K562 (cell line): ENCODE data around the gene SKIDA1. TPM values are rescaled to one million over a fixed set of nuclear protein-coding genes. Genes with fewer than 3 reads are reported as not detected.

ENCODE experiments used
- ATAC-seq: fragments of 200-7000 bp; cut with Tn5 transposase; 3 replicates; pipeline ENCODE4 v1.9.1; 2020; ENCODE audit warnings: moderate library complexity
- BruUV-seq: library from RNA; stranded (reverse); fragments of 400-500 nt; replicated peaks from 2 replicates; lab custom pipeline; 2021; lab: Mats Ljungman, UMichigan
- CTCF ChIA-PET: fragments of 300-600 bp; formaldehyde crosslinking; extraction: SDS; loops from one replicate; lab custom pipeline; 2021; ENCODE audit warnings: low intra/inter-chr PET ratio; lab: Yijun Ruan, JAX
- POLR2A ChIA-PET: fragments of 300-600, 350-650 bp; sonication (Branson Sonifier 250); formaldehyde crosslinking; extraction: SDS; loops from one replicate; lab custom pipeline; 2021; ENCODE audit warnings: antibody characterized with exemption, inconsistent platforms; lab: Yijun Ruan, JAX
- DNase-seq, 4 experiments: peaks; one replicate each; pipeline versions ENCODE4 v3.0.0 to v3.0.0-alpha.2; 2011 to 2018; ENCODE audit warnings: low spot score in 3 of 4, mixed read lengths in 3 of 4; ENCODE audit errors: extremely low read depth in 1 of 4
- FAIRE-seq: peaks from 2 replicates; lab custom pipeline; 2011; peaks lifted over from hg19 to GRCh38; lab: Jason Lieb, UNC
- H2AFZ ChIP-seq: 2 replicates; pipeline ENCODE4 v1.6.0; 2011; ENCODE audit warnings: low read depth, low read length, control low read depth, inconsistent platforms
- H3K27ac ChIP-seq: fragments of 200-600 bp; 3 replicates; pipeline ENCODE4 v1.8.0; 2011; ENCODE audit warnings: low read depth, mild to moderate bottlenecking, control low read depth, inconsistent platforms, low read length, moderate library complexity, mixed read lengths; ENCODE audit errors: extremely low read depth
- H3K27me3 ChIP-seq, 2 experiments: fragments of 300-600 bp in 1 of 2; 2 replicates in 1 of 2; 3 replicates in 1 of 2; pipeline versions ENCODE4 v1.6.0 to v1.8.0; 2011; ENCODE audit warnings: inconsistent platforms in 2 of 2, low read length in 2 of 2, mild to moderate bottlenecking in 1 of 2, mixed read lengths in 1 of 2, moderate library complexity in 1 of 2; ENCODE audit not compliant: control insufficient read depth in 2 of 2, insufficient read depth in 2 of 2
- H3K36me3 ChIP-seq: fragments of 300-600 bp; 3 replicates; pipeline ENCODE4 v1.8.0; 2011; ENCODE audit warnings: mild to moderate bottlenecking, low read length, inconsistent platforms; ENCODE audit not compliant: control insufficient read depth, insufficient read depth
- H3K4me1 ChIP-seq, 2 experiments: fragments of 200-600 bp in 1 of 2; replicated peaks in 1 of 2; 2 replicates in 1 of 2; 3 replicates in 1 of 2; pipeline versions ENCODE4 v1.5.1 to v1.8.0; 2011; ENCODE audit warnings: inconsistent platforms in 2 of 2, low read length in 2 of 2, mild to moderate bottlenecking in 1 of 2, mixed read lengths in 1 of 2, moderate library complexity in 1 of 2; ENCODE audit not compliant: control insufficient read depth in 2 of 2, insufficient read depth in 2 of 2
- H3K4me2 ChIP-seq: 2 replicates; pipeline ENCODE4 v1.6.1; 2011; ENCODE audit warnings: low read length, control low read depth, inconsistent platforms, mixed read lengths; ENCODE audit not compliant: insufficient read depth
- H3K4me3 ChIP-seq: fragments of 200-600 bp; sonication (generic), shearing (Covaris generic); 2 replicates; pipeline ENCODE4 v1.5.1; 2016; ENCODE audit warnings: control low read depth, inconsistent platforms
- H3K79me2 ChIP-seq: fragments of 200-600 bp; 3 replicates; pipeline ENCODE4 v1.8.0; 2011; ENCODE audit warnings: low read length, inconsistent platforms; ENCODE audit not compliant: control insufficient read depth, insufficient read depth
- H3K9ac ChIP-seq, 2 experiments: 2 replicates each; pipeline versions ENCODE4 v1.6.0 to v1.6.1; 2011; ENCODE audit warnings: low read depth in 2 of 2, low read length in 2 of 2, control low read depth in 1 of 2, inconsistent platforms in 1 of 2, mild to moderate bottlenecking in 1 of 2, mixed read lengths in 1 of 2; ENCODE audit not compliant: insufficient read depth in 1 of 2
- H3K9me1 ChIP-seq: one replicate; pipeline ENCODE4 v1.6.0; 2011; ENCODE audit warnings: inconsistent platforms, mild to moderate bottlenecking, low read length, moderate library complexity; ENCODE audit not compliant: control insufficient read depth, insufficient read depth
- H3K9me3 ChIP-seq: replicated peaks from 2 replicates; pipeline ENCODE4 v1.5.1; 2011; ENCODE audit warnings: low read depth, low read length, inconsistent platforms; ENCODE audit not compliant: control insufficient read depth, insufficient read depth
- H4K20me1 ChIP-seq: replicated peaks from 2 replicates; pipeline ENCODE4 v1.6.1; 2011; ENCODE audit warnings: low read length, inconsistent platforms, mixed read lengths; ENCODE audit not compliant: control insufficient read depth, insufficient read depth
- ATF1 ChIP-seq, 2 experiments: fragments of 450-650 bp in 1 of 2; IDR thresholded peaks; 2 replicates each; pipeline ENCODE4 v1.6.1; 2016; ENCODE audit warnings: missing compliant biosample characterization in 1 of 2, missing genetic modification characterization in 1 of 2
- CBX1 ChIP-seq: sonication (generic); IDR thresholded peaks from 2 replicates; pipeline ENCODE4 v1.6.1; 2016; ENCODE audit warnings: antibody characterized with exemption, low read depth, mild to moderate bottlenecking
- HDAC3 ChIP-seq: fragments of 450-650 bp; IDR thresholded peaks from 2 replicates; pipeline ENCODE4 v1.6.1; 2018; ENCODE audit warnings: borderline replicate concordance, mild to moderate bottlenecking, moderate library complexity; ENCODE audit not compliant: partially characterized antibody
- HMGN3 ChIP-seq: IDR thresholded peaks from 2 replicates; pipeline ENCODE4 v1.6.1; 2011; ENCODE audit warnings: borderline replicate concordance, low read depth, mild to moderate bottlenecking, mixed read lengths, low read length; ENCODE audit not compliant: insufficient read length; ENCODE audit errors: extremely low read depth
- IRF2 ChIP-seq: sonication (generic); formaldehyde crosslinking; IDR thresholded peaks from 2 replicates; pipeline ENCODE4 v1.8.1; 2022; ENCODE audit warnings: mild to moderate bottlenecking, missing genetic modification reagents
- NBN ChIP-seq: fragments of 450-650 bp; IDR thresholded peaks from 2 replicates; pipeline ENCODE4 v1.6.1; 2016; ENCODE audit warnings: low read depth, mild to moderate bottlenecking
- NUFIP1 ChIP-seq: fragments of 450-650 bp; IDR thresholded peaks from 2 replicates; pipeline ENCODE4 v1.6.1; 2018; ENCODE audit not compliant: partially characterized antibody
- POLR2G ChIP-seq: fragments of 200-400 bp; formaldehyde crosslinking; IDR thresholded peaks from 2 replicates; pipeline ENCODE4 v1.6.1; 2017; ENCODE audit warnings: low read depth, mild to moderate bottlenecking, antibody characterized with exemption, low read length, moderate library complexity
- PYGO2 ChIP-seq: fragments of 450-650 bp; IDR thresholded peaks from 2 replicates; pipeline ENCODE4 v1.6.1; 2016; ENCODE audit warnings: mild to moderate bottlenecking, missing genetic modification characterization, moderate library complexity, missing compliant biosample characterization
- RBFOX2 ChIP-seq: fragments of 200-400 bp; formaldehyde crosslinking; IDR thresholded peaks from 2 replicates; pipeline ENCODE4 v1.6.1; 2017; ENCODE audit warnings: low read depth, mild to moderate bottlenecking, low read length, moderate library complexity
- TAF7 ChIP-seq: fragments of 450-650 bp; IDR thresholded peaks from 2 replicates; pipeline ENCODE4 v1.6.1; 2016; ENCODE audit warnings: missing genetic modification characterization, missing compliant biosample characterization
- ZNF12 ChIP-seq: sonication (generic); formaldehyde crosslinking; IDR thresholded peaks from 2 replicates; pipeline ENCODE4 v1.4.0; 2020; ENCODE audit warnings: mild to moderate bottlenecking, missing genetic modification reagents
- ZNF184 ChIP-seq: sonication (generic); formaldehyde crosslinking; IDR thresholded peaks from 2 replicates; pipeline ENCODE4 v1.5.0; 2020; ENCODE audit warnings: missing genetic modification reagents
- ZNF644 ChIP-seq: fragments of 200-800 bp; sonication (Bioruptor generic); IDR thresholded peaks from 2 replicates; pipeline ENCODE4 v1.6.1; 2016; ENCODE audit warnings: low read depth, missing genetic modification characterization, missing compliant biosample characterization
- ZSCAN32 ChIP-seq: fragments of 450-650 bp; formaldehyde crosslinking; IDR thresholded peaks from 2 replicates; pipeline ENCODE4 v1.4.0; 2020; ENCODE audit warnings: mild to moderate bottlenecking, moderate library complexity
- WGBS: fragments of 100-300 bp; shearing (Covaris generic); methylation state at CpG from one replicate; pipeline ENCODE4 v1.1.6; 2016; ENCODE audit warnings: low coverage, mixed read lengths; ENCODE audit not compliant: insufficient coverage; ENCODE audit errors: missing lambda C conversion rate; 5-methylcytosine and 5-hydroxymethylcytosine counted together
- in situ Hi-C: fragments of 300-500 bp; cut with MboI; formaldehyde crosslinking; loops from 4 replicates; pipeline ENCODE4 v1.15.0; 2018; ENCODE audit warnings: inconsistent platforms, mixed read lengths
- intact Hi-C: fragments of 100-400 bp; cut with micrococcal nuclease; formaldehyde crosslinking; loops from 2 replicates; pipeline ENCODE4 v1.14.2; 2022
- polyA plus RNA-seq, 8 experiments: library from polyadenylated mRNA; depleted of rRNA in 4 of 8; stranded (reverse) in 5 of 8; unstranded in 3 of 8; fragments of >200 nt; fragmentation: Nextera tagmentation in 2 of 8; fragmentation: Illumina TruSeq in 1 of 8; extraction: Ambion mirVana in 2 of 8; extraction: Trizol in 1 of 8; gene quantifications; 2 replicates each; pipeline versions ENCODE4 v1.2.1 to v1.2.3, GENCODE V29; 2011 to 2014; ENCODE audit warnings: inconsistent platforms in 1 of 8, missing spikeins in 1 of 8
- total RNA-seq, 7 experiments: library from RNA; depleted of rRNA in 6 of 7; stranded (reverse); fragments of >200 nt in 6 of 7; fragmentation: Illumina TruSeq in 2 of 7; extraction: Trizol in 2 of 7; gene quantifications; 2 replicates each; pipeline versions ENCODE4 v1.2.1 to v1.2.3, GENCODE V29; 2011 to 2021; ENCODE audit warnings: low replicate concordance in 1 of 7
- TF ChIP-seq, protein P1 (sequence below): sonication (generic); formaldehyde crosslinking; IDR thresholded peaks from 2 replicates; pipeline ENCODE4 v1.8.0; 2022; ENCODE audit warnings: missing genetic modification reagents, mild to moderate bottlenecking, moderate library complexity, borderline replicate concordance

The SKIDA1 gene
- total and polyA plus RNA-seq, 9 of the 15 experiments (the other 6 are each of a cell fraction or from before 2014, with no cell fraction given), result 0.05 to 1.1 (median 0.42) TPM

DNA sequence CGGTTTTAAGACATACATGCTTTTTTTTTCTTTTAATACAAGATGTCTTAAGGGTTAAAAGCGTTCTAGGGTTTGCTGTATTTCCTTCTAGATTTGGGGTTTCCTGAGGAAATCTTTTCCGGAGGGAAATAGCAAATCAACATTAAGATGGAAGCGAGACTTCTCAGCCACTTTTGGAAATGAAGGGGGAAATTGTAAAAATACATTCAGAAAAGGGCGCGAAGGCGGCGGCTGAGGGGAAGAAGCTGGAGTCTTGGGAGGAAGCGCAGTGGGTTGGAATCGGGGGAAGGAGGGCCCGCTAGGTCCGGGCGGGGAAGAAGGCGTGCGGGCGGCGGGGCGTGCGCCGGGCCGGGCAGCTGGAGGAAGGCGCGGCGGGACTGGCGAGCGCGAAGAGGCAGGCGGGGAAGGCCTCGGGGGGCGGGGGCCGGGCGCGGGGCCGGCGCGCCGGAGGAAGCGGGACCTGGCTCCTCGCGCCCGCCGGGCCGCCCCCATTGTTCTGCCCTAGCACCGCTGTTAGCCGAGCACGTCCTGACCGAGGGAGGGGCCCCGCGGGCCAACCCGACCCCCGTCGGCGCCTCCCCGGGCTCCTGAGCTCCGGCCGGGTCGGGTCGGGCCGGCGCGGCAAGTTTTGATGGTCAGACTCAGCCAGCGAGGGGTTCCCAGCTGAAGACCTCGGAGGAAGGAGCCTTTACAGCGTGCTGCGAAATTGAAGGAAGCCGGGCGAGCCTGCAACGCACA, 1.5 kb upstream of the SKIDA1 start:
- FAIRE-seq (no peak), DNase-seq (peak; percentile 65 to 73 (median 68)), ATAC-seq (peak; percentile 33)
- Histone ChIP-seq H3K9me3 (no peaks in the 10 kb centered on the region), H3K4me3 (peak overlapping the region; percentile 39), H3K36me3 (no peaks in the 10 kb centered on the region), H3K9ac (peak overlapping the region; percentile 94 to 96), H3K9me1 (no peaks in the 10 kb centered on the region), H4K20me1 (no peaks in the 10 kb centered on the region), H3K79me2 (peaks cover 40% of the 10 kb centered on the region; the same call in 2 of the 3 replicates), H3K4me2 (peak overlapping the region; percentile 77), H2AFZ (peak overlapping the region; percentile 61), H3K4me1 (peaks cover 15% of the 10 kb centered on the region in 2 experiments; a peak in 4 of 5 replicates), H3K27me3 (no peaks in the 10 kb centered on the region), H3K27ac (peak overlapping the region; percentile 92)
- intact Hi-C loops (loop anchor here (5.0 kb wide), 1 partner anchor 790 kb away; the partner anchor contains the start of gene COMMD3), in situ Hi-C loops (no loop called here)
- ChIA-PET POLR2A (interaction anchor here (0.6 to 3.1 kb wide), 8 partner anchors 11 to 1916 kb away, joined by 3 to 14 read pairs (median 5); no protein-coding TSS in a partner anchor), CTCF (no interaction called here)
- BruUV-seq, result no TSS peak
- under 1% methylated on average over 38 of the region's 68 CpGs for WGBS
- no peak for TF ChIP-seq ATF1 (CRISPR knock-in tag; IDR thresholded peaks at IDR 0.05)
- no peak for TF ChIP-seq ATF1 (tag; IDR thresholded peaks at IDR 0.05)
- TF ChIP-seq PYGO2 (tag), result no peak
- 0 out of 2 replicates have a peak, but pooled peaks have one; percentile 35 for TF ChIP-seq CBX1
- no peak for TF ChIP-seq IRF2 (CRISPR knock-in tag)
- TF ChIP-seq POLR2G, result peak; percentile 90
- no peak for TF ChIP-seq ZNF12 (CRISPR knock-in tag)
- TF ChIP-seq TAF7 (tag), result peak; percentile 32; the same call in 1 of the 2 replicates
- TF ChIP-seq HDAC3, result peak; percentile 61
- TF ChIP-seq HMGN3, result peak; percentile 79
- TF ChIP-seq ZSCAN32, result no peak
- TF ChIP-seq NBN, result 0 out of 2 replicates have a peak, but pooled peaks have one; percentile 20
- TF ChIP-seq, protein P1, sequence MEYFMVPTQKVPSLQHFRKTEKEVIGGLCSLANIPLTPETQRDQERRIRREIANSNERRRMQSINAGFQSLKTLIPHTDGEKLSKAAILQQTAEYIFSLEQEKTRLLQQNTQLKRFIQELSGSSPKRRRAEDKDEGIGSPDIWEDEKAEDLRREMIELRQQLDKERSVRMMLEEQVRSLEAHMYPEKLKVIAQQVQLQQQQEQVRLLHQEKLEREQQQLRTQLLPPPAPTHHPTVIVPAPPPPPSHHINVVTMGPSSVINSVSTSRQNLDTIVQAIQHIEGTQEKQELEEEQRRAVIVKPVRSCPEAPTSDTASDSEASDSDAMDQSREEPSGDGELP, result peak; percentile 56; the same call in 1 of the 2 replicates
- no peak for TF ChIP-seq ZNF184 (CRISPR knock-in tag)
- peak; percentile 87 for TF ChIP-seq RBFOX2
- TF ChIP-seq ZNF644 (tag), result peak; percentile 37; the same call in 1 of the 2 replicates
- TF ChIP-seq NUFIP1, result no peak
